Bronchial epithelial cell (primary cell): ENCODE data around the gene TMEM267. TPM values are rescaled to one million over a fixed set of nuclear protein-coding genes. Genes with fewer than 3 reads are reported as not detected.

Source experiments
- DNase-seq: peaks from one replicate; pipeline ENCODE4 v3.0.0-alpha.2; 2010; ENCODE audit warnings: low read depth
- FAIRE-seq: peaks from 2 replicates; lab custom pipeline; 2011; peaks lifted over from hg19 to GRCh38; lab: Jason Lieb, UNC
- H3K27me3 ChIP-seq: 2 replicates; pipeline ENCODE4 v1.5.1; 2011; ENCODE audit warnings: low read length; ENCODE audit not compliant: control insufficient read depth, insufficient read depth
- H3K36me3 ChIP-seq: 2 replicates; pipeline ENCODE4 v1.5.1; 2011; ENCODE audit warnings: low read length; ENCODE audit not compliant: control insufficient read depth, insufficient read depth
- H3K4me3 ChIP-seq: 2 replicates; pipeline ENCODE4 v1.5.1; 2011; ENCODE audit warnings: mild to moderate bottlenecking, low read depth, low read length, control low read depth
- CTCF ChIP-seq: IDR thresholded peaks from 2 replicates; pipeline ENCODE4 v1.5.1; 2011; ENCODE audit warnings: mild to moderate bottlenecking, moderate library complexity, low read length, control low read depth, inconsistent platforms; ENCODE audit not compliant: insufficient read depth, severe bottlenecking
- total RNA-seq: library from RNA; depleted of rRNA; stranded (reverse); fragments of >200 nt; gene quantifications from 2 replicates; pipeline ENCODE4 v1.2.1, GENCODE V29; 2014

The TMEM267 gene
- total RNA-seq, 1 donor from 2014 or later: 12.4 TPM

- Histone ChIP-seq H3K27me3 (no peaks in the 10 kb centered on the region), H3K36me3 (no peaks in the 10 kb centered on the region), H3K4me3 (peak overlapping the region; percentile 59)
- no peak for FAIRE-seq
- no peak for TF ChIP-seq CTCF
- DNase-seq: peak; percentile 21
Observed at GRCh38 chr5:43396762-43397304, 86.8 kb downstream of the TMEM267 start.

Other genes with a start within 250 kb of the TMEM267 start
- gene HMGCS1, start 170.5 kb downstream of the TMEM267 start, total RNA-seq: 48.3 and 55.5 TPM in 2 replicates
- gene CCL28, start 71.5 kb downstream of the TMEM267 start, total RNA-seq: 1.0 and 1.6 TPM in 2 replicates
- gene C5orf34, start 31.3 kb upstream of the TMEM267 start, total RNA-seq: 0.53 and 1.3 TPM in 2 replicates
- 92.8 and 136 TPM in 2 replicates for gene PAIP1, start 73.2 kb upstream of the TMEM267 start, total RNA-seq
- 29.7 and 32.9 TPM in 2 replicates for gene NNT, start 119.3 kb upstream of the TMEM267 start, total RNA-seq